Measurements from ENCODE around the gene C19orf44.
"Not testable (repeated sequence)": the region's sequence is repeated elsewhere in the genome, so short reads cannot be mapped to it uniquely, and the experiment has no call there.

The C19orf44 gene

GRCh38 chr19:16495982-16496612, at the start of gene C19orf44, which contains the start of gene CALR3:
Gene C19orf44, plus strand, starts transcription at chr19:16496394. Its CDS starts 4,399 bp downstream, at chr19:16500793.
Gene CALR3, minus strand, starts transcription at chr19:16496167. Its CDS starts 38 bp downstream, at chr19:16496129.
- peak; percentile 99 for DNase-seq (ENCODE audit: low read depth)

DNA sequence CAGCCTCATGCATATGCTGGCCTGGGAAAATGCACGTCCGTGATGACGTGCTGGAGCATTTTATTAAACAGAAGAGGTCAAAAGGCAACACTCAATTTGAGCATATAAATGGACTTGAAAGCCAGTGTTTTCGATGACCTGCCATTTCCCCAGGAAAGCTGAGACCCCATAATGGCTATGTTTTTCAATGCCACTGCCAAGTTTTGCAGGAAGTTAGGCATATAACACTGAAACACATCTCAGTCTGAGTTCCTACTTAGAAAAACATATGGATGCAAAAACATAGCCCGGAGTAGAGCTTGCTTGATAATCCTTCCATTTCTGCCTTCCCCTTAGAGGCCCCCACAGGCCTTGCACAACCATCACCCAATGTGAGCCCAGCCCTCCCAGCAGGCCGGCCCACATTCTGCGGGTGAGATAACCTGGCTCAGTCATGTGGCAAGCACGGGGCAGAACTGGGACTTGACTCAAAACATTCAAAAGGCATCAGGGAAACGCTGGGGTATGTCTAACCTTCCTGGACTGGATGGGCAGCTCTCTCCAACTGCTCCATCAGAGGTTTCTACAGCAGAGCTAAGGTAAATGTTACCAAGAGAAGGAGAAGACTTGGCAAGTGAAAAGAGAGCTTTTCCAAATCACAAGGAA, 49.3 kb upstream of the C19orf44 start:
- DNase-seq (ENCODE audit: low read depth) = peak; percentile 81

DNA sequence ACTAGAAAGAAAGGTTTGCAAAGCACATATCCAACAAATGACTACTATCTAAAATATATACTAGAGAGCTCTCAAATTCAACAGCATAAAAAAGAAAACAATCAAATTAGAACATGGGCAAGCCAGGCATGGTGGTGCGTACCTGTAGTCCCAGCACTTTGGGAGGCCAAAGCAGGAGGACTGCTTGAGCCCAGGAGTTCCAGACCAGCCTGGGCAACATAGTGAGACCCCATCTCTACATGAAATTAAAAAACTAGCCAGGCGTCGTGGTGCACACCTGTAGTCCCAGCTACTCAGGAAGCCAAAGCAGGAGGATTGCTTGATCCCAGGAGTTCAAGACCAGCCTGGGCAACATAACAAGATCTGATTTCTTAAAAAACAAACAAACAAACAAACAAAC, 47.3 kb upstream of the C19orf44 start:
- not testable (repeated sequence) for DNase-seq (ENCODE audit: low read depth)

GRCh38 chr19:16449330-16449961, 46.7 kb upstream of the C19orf44 start:
- no peak for DNase-seq (ENCODE audit: low read depth)

GRCh38 chr19:16452325-16452724, 43.9 kb upstream of the C19orf44 start:
- DNase-seq (ENCODE audit: low read depth) = no peak

GRCh38 chr19:16454351-16454918, 41.8 kb upstream of the C19orf44 start:
- DNase-seq (ENCODE audit: low read depth) = no peak

GRCh38 chr19:16455489-16455888, 40.7 kb upstream of the C19orf44 start:
- DNase-seq (ENCODE audit: low read depth) = no peak

DNA sequence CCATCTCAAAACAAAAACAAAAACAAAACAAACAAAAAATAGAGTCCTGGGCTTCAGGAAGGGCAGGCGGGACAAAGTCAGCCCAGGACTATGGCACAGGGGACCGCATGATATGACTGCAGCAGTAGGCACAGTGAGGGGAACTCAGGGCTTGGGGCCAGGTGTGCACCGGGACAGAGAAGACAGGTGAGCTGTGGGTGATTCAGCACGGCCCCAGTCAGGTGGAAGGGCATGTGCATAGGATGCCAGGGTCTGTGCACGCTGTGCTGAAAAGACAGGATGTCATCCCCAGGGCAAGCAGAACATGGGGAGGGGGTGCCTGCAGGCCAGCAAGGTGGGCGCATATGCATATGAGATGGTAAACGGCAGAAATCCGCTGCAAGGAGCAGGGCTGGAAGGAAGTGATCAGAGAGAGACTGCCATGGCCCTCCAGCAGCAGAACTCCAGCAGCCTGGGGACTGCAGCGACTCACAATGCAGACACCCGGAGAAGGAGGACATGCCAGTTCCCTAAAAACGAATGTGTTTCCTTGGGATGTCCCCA, 39.5 kb upstream of the C19orf44 start:
- no peak for DNase-seq (ENCODE audit: low read depth)

DNA sequence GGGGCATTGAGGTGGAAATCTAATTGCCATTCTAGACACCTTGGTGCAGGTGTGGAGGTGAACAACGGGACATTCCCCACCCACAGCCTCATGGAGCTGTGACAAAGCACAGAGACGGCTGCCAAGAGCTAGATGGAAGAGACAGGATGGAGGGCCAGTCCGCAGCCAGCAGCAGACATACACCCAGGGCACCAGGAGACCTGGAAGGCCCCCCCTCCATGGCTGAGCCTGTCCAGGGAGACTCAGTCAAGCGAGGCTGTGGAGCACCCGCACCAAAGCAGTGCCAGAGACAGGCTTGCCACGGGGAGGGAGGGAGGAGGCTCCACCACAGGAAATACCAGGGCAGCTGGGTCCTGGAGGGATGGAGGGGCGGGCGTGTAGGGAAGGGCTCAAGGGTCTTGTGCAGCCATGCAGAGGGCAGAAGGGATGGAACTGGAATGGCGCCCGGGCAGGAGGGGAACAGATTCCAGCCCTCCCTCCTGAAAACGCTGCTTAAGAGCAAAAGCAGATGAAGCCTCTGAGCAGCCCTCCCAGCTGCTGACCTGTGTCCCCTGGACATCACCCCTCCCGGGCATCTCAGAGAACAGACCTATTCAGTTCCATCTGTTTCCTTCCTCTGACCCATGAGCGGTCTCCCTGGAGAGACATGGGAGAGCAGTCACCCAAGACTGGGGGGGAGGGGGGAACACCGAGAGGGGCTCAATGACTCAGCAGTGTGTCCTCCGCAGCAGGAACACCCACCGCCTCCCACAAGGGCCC, 38.8 kb upstream of the C19orf44 start:
- peak; percentile 62 for DNase-seq (ENCODE audit: low read depth)

- DNase-seq (ENCODE audit: low read depth) = no peak
Observed at GRCh38 chr19:16457954-16458331, 38.3 kb upstream of the C19orf44 start.

DNA sequence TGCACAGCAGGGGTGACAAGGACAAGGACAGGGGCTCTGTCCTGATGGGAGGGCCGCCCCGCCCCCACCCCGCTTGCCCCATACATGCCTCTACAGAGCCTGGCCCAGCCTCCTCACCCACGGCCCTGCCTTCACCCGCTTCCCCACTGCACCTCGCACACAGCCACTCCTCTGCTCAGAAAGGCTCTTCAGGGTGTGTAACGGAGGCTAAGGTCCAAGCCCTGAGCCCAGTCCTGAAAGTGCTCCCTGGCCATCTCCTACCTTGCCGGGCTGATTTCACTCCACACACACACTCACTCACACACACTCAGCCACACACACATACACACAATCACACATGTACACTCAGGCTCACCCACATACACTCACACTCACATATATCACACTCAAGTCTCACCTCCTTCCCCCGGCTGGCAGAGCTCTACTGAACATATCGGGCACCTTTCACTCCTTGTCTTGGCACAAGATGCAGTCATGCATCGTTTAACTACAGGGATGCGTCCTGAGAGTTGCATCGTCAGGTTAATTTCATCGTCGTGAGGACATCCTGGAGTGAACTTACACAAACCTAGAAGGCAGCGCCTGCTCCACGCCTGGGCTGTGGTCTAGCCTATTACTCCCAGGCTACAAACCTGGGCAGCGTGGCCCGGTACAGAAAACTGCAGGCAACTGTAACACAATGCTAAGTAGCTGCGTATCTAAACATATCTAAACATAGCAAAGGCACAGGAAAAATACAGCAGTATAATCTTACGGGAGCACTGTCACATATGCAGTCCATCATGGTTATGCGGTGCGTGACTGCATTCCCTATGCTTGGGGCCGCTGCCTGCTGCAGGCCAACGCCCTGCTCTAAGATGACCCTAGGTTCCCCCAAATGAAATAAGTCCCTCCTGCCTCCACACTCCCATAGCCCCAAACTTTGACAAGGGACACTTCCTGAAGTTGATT, 37.5 kb upstream of the C19orf44 start:
- DNase-seq (ENCODE audit: low read depth) = no peak

- DNase-seq (ENCODE audit: low read depth) = no peak
Observed at GRCh38 chr19:16459680-16460079, 36.5 kb upstream of the C19orf44 start.

DNA sequence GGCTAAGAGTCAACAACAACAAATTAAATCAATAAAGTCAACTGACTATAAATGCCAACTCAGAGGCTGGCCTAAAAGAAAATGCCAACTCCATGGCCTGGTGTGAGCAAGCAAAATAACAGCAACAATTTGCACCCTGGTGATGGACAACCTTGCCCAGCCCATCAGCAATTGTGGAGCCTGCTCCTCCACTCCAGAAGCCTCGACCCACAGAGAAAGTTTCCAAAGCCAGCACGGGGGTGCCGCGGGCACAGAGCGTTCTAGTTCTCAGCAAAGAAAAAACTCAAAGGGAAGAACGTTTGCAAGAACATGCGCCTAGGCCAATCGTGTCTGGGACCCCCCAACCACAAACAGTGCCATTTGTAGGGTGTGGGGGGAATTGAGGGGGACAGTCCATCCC, 35.7 kb upstream of the C19orf44 start:
- DNase-seq (ENCODE audit: low read depth) = no peak

- DNase-seq (ENCODE audit: low read depth) = no peak
Observed at GRCh38 chr19:16461630-16462051, 34.6 kb upstream of the C19orf44 start.

DNA sequence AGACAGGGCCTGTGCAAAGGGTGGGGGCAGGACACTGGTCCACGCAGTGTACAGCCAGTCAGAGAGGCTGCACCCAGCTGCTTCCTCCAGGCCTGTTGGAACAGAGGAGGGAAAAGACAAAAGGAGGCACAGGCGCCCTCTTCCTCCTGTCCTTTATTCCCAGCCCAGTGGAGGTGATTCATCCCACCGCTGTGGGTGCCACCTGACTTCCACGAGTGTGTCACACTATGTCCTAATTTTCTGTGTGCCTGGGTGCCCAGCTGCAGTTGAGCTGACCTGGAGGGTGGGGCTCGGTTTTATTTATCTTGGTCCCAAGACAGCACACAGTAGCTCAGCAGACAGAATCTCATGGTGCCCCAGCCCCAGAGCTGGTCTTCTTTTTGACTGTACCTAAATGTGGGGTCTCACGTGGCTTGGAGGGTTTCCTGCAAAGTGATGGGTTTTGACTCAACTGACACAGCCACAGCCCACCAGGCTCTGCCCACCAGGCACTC, 33.4 kb upstream of the C19orf44 start:
- DNase-seq (ENCODE audit: low read depth) = no peak

- DNase-seq (ENCODE audit: low read depth) = no peak
Observed at GRCh38 chr19:16463341-16463990, 32.7 kb upstream of the C19orf44 start.

DNA sequence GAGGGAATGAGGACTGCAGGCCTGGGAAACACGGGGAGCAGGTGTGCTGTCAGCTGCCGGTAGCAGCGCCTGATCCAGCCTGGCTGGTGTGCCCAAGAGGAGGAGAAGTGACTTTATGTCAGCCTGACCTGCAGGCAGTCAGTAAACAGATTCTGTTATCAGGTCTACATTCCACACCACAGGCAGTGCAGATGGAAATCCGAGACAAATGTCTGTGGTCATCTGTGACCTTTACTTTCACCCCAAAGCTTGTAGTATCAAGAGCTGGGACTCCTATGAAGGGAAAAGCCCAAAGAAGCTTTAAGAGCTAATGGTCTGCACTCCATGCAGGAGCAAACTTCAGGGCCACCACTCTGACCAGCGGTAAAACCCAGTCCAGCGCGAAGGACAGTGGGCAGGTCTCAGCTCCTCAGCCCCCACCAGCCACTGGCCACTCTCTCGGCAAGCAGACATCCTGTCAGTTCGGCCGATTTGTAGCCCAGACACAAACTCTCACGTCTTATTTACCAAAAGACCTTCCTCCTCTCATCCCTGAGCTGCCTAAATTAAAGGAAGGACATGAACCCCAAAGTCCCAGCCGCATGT, 32.1 kb upstream of the C19orf44 start:
- DNase-seq (ENCODE audit: low read depth) = no peak

- no peak for DNase-seq (ENCODE audit: low read depth)
Observed at GRCh38 chr19:16465239-16465638, 31.0 kb upstream of the C19orf44 start.

DNA sequence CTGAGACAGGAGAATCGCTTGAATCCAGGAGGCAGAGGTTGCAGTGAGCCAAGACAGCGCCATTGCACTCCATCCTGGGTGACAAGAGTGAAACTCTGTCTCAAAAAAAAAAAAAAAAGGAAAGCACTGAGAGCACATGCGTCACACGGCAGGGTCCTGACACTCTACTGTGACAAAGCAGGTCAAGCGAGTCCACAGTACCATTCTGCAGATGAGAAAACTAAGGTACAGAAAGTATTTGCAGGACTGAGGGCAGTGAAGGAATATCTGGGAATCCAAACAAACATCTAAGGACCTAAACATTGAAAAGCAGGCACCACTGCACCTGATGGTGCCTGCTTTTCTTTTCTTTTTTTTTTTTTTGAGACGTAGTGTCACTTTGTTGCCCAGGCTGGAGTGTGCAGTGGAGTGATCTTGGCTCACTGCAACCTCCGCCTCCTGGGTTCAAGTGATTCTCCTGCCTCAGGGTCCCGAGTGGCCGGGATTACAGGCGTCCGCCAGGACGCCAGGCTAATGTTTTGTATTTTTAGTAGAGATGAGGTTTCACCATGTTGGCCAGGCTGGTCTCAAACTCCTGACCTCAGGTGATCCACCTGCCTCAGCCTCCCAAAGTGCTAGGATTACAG, 29.3 kb upstream of the C19orf44 start:
- DNase-seq (ENCODE audit: low read depth) = not testable (repeated sequence)
